ENCODE measurements around the gene CPTP.

CPTP gene

DNA sequence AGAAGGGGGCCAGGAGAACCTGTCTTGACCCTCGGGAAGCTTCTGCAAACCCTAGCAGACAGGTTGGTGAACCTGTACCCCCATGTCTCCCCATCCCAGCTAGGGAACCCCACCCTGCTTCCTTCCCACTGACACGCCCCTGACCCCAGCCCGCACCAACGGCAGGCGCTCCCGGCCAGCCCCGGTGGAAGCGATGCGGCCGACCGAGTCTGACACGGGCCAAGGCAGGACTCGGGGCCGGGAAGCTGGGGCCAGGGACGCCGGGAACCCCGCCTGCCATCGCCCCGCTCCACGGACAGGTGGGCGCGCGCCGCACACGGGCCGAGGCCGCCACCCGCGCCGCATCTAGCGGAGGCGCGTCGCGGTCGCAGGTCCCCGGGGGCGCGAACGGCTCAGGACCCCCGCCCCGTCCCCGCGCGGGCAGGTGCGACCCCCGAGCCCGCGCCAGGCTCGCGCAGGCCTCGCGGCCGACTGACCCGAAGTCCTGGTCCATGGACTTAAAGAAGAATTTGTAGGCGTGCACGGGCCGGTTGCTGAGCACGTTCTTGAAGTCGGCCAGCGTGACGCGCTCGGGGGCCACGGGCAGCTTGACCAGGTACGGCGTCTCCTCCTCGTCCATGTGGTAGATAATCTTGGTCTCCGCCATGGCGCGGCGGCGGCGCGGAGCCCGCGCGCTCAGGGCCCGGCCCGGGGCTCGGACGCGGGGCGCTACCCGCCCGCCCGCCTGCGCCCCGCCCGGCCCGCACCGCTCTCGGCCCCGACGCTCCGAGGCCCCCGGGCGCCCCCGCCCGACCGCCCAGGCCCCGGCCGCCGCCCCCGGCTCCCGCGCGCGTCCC is 24.0 kb downstream of the CPTP start:
- H2AFZ ChIP-seq (ENCODE audit: low read depth, low read length), result peak overlapping the region; percentile 86
- TF ChIP-seq, protein P1, sequence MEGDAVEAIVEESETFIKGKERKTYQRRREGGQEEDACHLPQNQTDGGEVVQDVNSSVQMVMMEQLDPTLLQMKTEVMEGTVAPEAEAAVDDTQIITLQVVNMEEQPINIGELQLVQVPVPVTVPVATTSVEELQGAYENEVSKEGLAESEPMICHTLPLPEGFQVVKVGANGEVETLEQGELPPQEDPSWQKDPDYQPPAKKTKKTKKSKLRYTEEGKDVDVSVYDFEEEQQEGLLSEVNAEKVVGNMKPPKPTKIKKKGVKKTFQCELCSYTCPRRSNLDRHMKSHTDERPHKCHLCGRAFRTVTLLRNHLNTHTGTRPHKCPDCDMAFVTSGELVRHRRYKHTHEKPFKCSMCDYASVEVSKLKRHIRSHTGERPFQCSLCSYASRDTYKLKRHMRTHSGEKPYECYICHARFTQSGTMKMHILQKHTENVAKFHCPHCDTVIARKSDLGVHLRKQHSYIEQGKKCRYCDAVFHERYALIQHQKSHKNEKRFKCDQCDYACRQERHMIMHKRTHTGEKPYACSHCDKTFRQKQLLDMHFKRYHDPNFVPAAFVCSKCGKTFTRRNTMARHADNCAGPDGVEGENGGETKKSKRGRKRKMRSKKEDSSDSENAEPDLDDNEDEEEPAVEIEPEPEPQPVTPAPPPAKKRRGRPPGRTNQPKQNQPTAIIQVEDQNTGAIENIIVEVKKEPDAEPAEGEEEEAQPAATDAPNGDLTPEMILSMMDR (IDR thresholded peaks at IDR 0.05; ENCODE audit: borderline replicate concordance, extremely low read depth, low read length, poor library complexity, severe bottlenecking), result no peak
- no peak for TF ChIP-seq EZH2 (IDR thresholded peaks at IDR 0.05; ENCODE audit: borderline replicate concordance, low read depth, low read length, severe bottlenecking)
- no peaks in the 10 kb centered on the region for H3K9me3 ChIP-seq (ENCODE audit: insufficient read depth, low read length, severe bottlenecking)
- H3K4me3 ChIP-seq (ENCODE audit: low read depth in 1 of 2, low read length in 2 of 2), result peak overlapping the region; percentile 75 to 96; a peak in 3 of 4 replicates
- peak overlapping the region; percentile 82 for H3K9ac ChIP-seq (ENCODE audit: low read depth, low read length)
- no peaks in the 10 kb centered on the region; the same call in none of the 2 replicates for H3K36me3 ChIP-seq (ENCODE audit: insufficient read depth, low read length)
- no peaks in the 10 kb centered on the region for H3K27me3 ChIP-seq (ENCODE audit: insufficient read depth, low read length, poor library complexity)
- H3K4me1 ChIP-seq (ENCODE audit: insufficient read depth, low read length), result peaks cover 33% of the 10 kb centered on the region
- ATAC-seq (ENCODE audit: insufficient read depth, low read depth) (no peak; the same call in 2 of the 3 replicates), DNase-seq (no peak)
- peak overlapping the region; percentile 57 for H3K27ac ChIP-seq (ENCODE audit: low read length)
- H4K20me1 ChIP-seq (ENCODE audit: insufficient read depth, low read length), result peaks cover 67% of the 10 kb centered on the region
- H3K79me2 ChIP-seq (ENCODE audit: insufficient read depth, low read length), result peaks cover 52% of the 10 kb centered on the region
- peak overlapping the region; percentile 84 for H3K4me2 ChIP-seq (ENCODE audit: insufficient read depth, low read length)

- TF ChIP-seq, protein P1 (IDR thresholded peaks at IDR 0.05; ENCODE audit: borderline replicate concordance, extremely low read depth, low read length, poor library complexity, severe bottlenecking), result peak; percentile 75
- no peak for TF ChIP-seq EZH2 (IDR thresholded peaks at IDR 0.05; ENCODE audit: borderline replicate concordance, low read depth, low read length, severe bottlenecking)
- Histone ChIP-seq H3K27ac (ENCODE audit: low read length) (peak within 1 kb of the TSS; percentile 94), H3K9ac (ENCODE audit: low read depth, low read length) (peak within 1 kb of the TSS; percentile 99), H3K27me3 (ENCODE audit: insufficient read depth, low read length, poor library complexity) (no peaks in the 10 kb centered on the region), H3K36me3 (ENCODE audit: insufficient read depth, low read length) (no peaks in the 10 kb centered on the region; the same call in none of the 2 replicates), H3K4me2 (ENCODE audit: insufficient read depth, low read length) (peak within 1 kb of the TSS; percentile 84), H2AFZ (ENCODE audit: low read depth, low read length) (peak within 1 kb of the TSS; percentile 97), H3K4me3 (ENCODE audit: low read depth in 1 of 2, low read length in 2 of 2) (peak within 1 kb of the TSS; percentile 75 to 96; a peak in 3 of 4 replicates), H3K4me1 (ENCODE audit: insufficient read depth, low read length) (peaks cover 33% of the 10 kb centered on the region), H3K9me3 (ENCODE audit: insufficient read depth, low read length, severe bottlenecking) (no peaks in the 10 kb centered on the region), H4K20me1 (ENCODE audit: insufficient read depth, low read length) (peaks cover 64% of the 10 kb centered on the region), H3K79me2 (ENCODE audit: insufficient read depth, low read length) (peaks cover 44% of the 10 kb centered on the region)
- DNase-seq (peak; percentile 80), ATAC-seq (ENCODE audit: insufficient read depth, low read depth) (peak; percentile 69)
Measured at GRCh38 chr1:1349256-1350012, 24.8 kb downstream of the CPTP start, which contains the start of gene DVL1. Gene DVL1 (minus strand): TSS chr1:1349418. CDS start chr1:1349065, 353 bp downstream.

GRCh38 chr1:1351511-1352427 is 27.2 kb downstream of the CPTP start:
- peaks cover 22% of the 10 kb centered on the region for H3K79me2 ChIP-seq (ENCODE audit: insufficient read depth, low read length)
- peaks cover 23% of the 10 kb centered on the region for H3K4me1 ChIP-seq (ENCODE audit: insufficient read depth, low read length)
- H3K27ac ChIP-seq (ENCODE audit: low read length), result no peak overlapping the region
- no peak overlapping the region for H3K4me3 ChIP-seq (ENCODE audit: low read depth in 1 of 2, low read length in 2 of 2)
- H3K9ac ChIP-seq (ENCODE audit: low read depth, low read length), result no peak overlapping the region
- H3K4me2 ChIP-seq (ENCODE audit: insufficient read depth, low read length), result peak overlapping the region; percentile 34
- no peaks in the 10 kb centered on the region; the same call in none of the 2 replicates for H3K36me3 ChIP-seq (ENCODE audit: insufficient read depth, low read length)
- no peaks in the 10 kb centered on the region for H3K27me3 ChIP-seq (ENCODE audit: insufficient read depth, low read length, poor library complexity)
- no peaks in the 10 kb centered on the region for H3K9me3 ChIP-seq (ENCODE audit: insufficient read depth, low read length, severe bottlenecking)
- no peak overlapping the region for H2AFZ ChIP-seq (ENCODE audit: low read depth, low read length)
- TF ChIP-seq, protein P1 (IDR thresholded peaks at IDR 0.05; ENCODE audit: borderline replicate concordance, extremely low read depth, low read length, poor library complexity, severe bottlenecking), result no peak
- no peak for TF ChIP-seq EZH2 (IDR thresholded peaks at IDR 0.05; ENCODE audit: borderline replicate concordance, low read depth, low read length, severe bottlenecking)
- ATAC-seq (ENCODE audit: insufficient read depth, low read depth) (no peak), DNase-seq (no peak)
- H4K20me1 ChIP-seq (ENCODE audit: insufficient read depth, low read length), result peaks cover 40% of the 10 kb centered on the region

All from DND-41 (cell line).